Liver (tissue), 9 donors: ENCODE results near the gene GPC3. TPM values are rescaled to one million over a fixed set of nuclear protein-coding genes. Genes with fewer than 3 reads are reported as not detected.

Experiments used
- DNase-seq: peaks from one replicate; pipeline ENCODE4 v3.0.0-alpha.2; 2017; ENCODE audit warnings: low spot score
- H3K27ac ChIP-seq, 2 donors: one replicate each; pipeline ENCODE4 v1.7.0; 2013; ENCODE audit warnings: inconsistent platforms in 2 of 2, low read length in 2 of 2, control low read depth in 1 of 2, low read depth in 1 of 2, mild to moderate bottlenecking in 1 of 2
- H3K27me3 ChIP-seq, 4 donors: one replicate each; pipeline versions ENCODE4 v1.6.1 to v1.7.0; 2013; ENCODE audit warnings: low read length in 3 of 4, inconsistent platforms in 1 of 4, mild to moderate bottlenecking in 1 of 4, moderate library complexity in 1 of 4; ENCODE audit not compliant: control insufficient read depth in 4 of 4, insufficient read depth in 4 of 4
- H3K36me3 ChIP-seq, 4 donors: one replicate each; pipeline versions ENCODE4 v1.6.1 to v1.7.0; 2013; ENCODE audit warnings: low read length in 3 of 4, mild to moderate bottlenecking in 3 of 4, low read depth in 1 of 4, moderate library complexity in 1 of 4; ENCODE audit not compliant: control insufficient read depth in 4 of 4, insufficient read depth in 3 of 4
- H3K4me1 ChIP-seq, 4 donors: one replicate each; pipeline versions ENCODE4 v1.6.1 to v1.7.0; 2013; ENCODE audit warnings: low read length in 3 of 4, mild to moderate bottlenecking in 3 of 4, moderate library complexity in 1 of 4; ENCODE audit not compliant: control insufficient read depth in 4 of 4, insufficient read depth in 4 of 4
- H3K4me3 ChIP-seq, 3 donors: one replicate each; pipeline versions ENCODE4 v1.6.1 to v1.7.0; 2013; ENCODE audit warnings: low read length in 3 of 3, control low read depth in 1 of 3, low read depth in 1 of 3, mild to moderate bottlenecking in 1 of 3
- H3K9ac ChIP-seq, 2 donors: one replicate each; pipeline ENCODE4 v1.7.0; 2013; ENCODE audit warnings: low read length in 2 of 2, mild to moderate bottlenecking in 2 of 2, moderate library complexity in 2 of 2, control low read depth in 1 of 2, low read depth in 1 of 2
- H3K9me3 ChIP-seq, 4 donors: one replicate each; pipeline versions ENCODE4 v1.6.1 to v1.7.0; 2013; ENCODE audit warnings: low read length in 3 of 4; ENCODE audit not compliant: control insufficient read depth in 4 of 4
- ATF3 ChIP-seq: IDR thresholded peaks from 2 replicates; pipeline ENCODE4 v1.6.1; 2016; ENCODE audit warnings: antibody characterized with exemption
- EGR1 ChIP-seq, 2 donors: IDR thresholded peaks; 2 replicates each; pipeline ENCODE4 v1.6.1; 2016 to 2018; ENCODE audit warnings: antibody characterized with exemption in 2 of 2, low read depth in 2 of 2
- FOXA1 ChIP-seq: IDR thresholded peaks from 2 replicates; pipeline ENCODE4 v1.6.1; 2016; ENCODE audit warnings: antibody characterized with exemption
- FOXA2 ChIP-seq: IDR thresholded peaks from 2 replicates; pipeline ENCODE4 v1.6.1; 2016; ENCODE audit warnings: antibody characterized with exemption
- GABPA ChIP-seq, 2 donors: IDR thresholded peaks in 1 of 2; conservative IDR thresholded peaks in 1 of 2; 2 replicates each; pipeline ENCODE4 v1.6.1; 2016; ENCODE audit warnings: antibody characterized with exemption in 2 of 2, mild to moderate bottlenecking in 1 of 2, moderate library complexity in 1 of 2
- HNF4A ChIP-seq, 2 donors: conservative IDR thresholded peaks; 2 replicates each; pipeline ENCODE4 v1.6.1; 2016; ENCODE audit warnings: antibody characterized with exemption in 2 of 2, mild to moderate bottlenecking in 2 of 2
- HNF4G ChIP-seq: IDR thresholded peaks from 2 replicates; pipeline ENCODE4 v1.6.1; 2016; ENCODE audit warnings: antibody characterized with exemption
- JUND ChIP-seq, 2 donors: IDR thresholded peaks; 2 replicates each; pipeline ENCODE4 v1.6.1; 2016; ENCODE audit warnings: antibody characterized with exemption in 2 of 2
- MAX ChIP-seq: IDR thresholded peaks from 2 replicates; pipeline ENCODE4 v1.6.1; 2016; ENCODE audit warnings: antibody characterized with exemption
- NR2F2 ChIP-seq: IDR thresholded peaks from 2 replicates; pipeline ENCODE4 v1.6.1; 2016; ENCODE audit warnings: antibody characterized with exemption
- RAD21 ChIP-seq, 2 donors: IDR thresholded peaks; 2 replicates each; pipeline ENCODE4 v1.6.1; 2016; ENCODE audit warnings: antibody characterized with exemption in 2 of 2, mild to moderate bottlenecking in 2 of 2
- REST ChIP-seq: IDR thresholded peaks from 2 replicates; pipeline ENCODE4 v1.6.1; 2016; ENCODE audit warnings: antibody characterized with exemption, mild to moderate bottlenecking
- RXRA ChIP-seq, 2 donors: IDR thresholded peaks; 2 replicates each; pipeline ENCODE4 v1.6.1; 2017 to 2018; ENCODE audit warnings: antibody characterized with exemption in 2 of 2, mild to moderate bottlenecking in 1 of 2
- TAF1 ChIP-seq: conservative IDR thresholded peaks from 2 replicates; pipeline ENCODE4 v1.6.1; 2016; ENCODE audit warnings: antibody characterized with exemption, mild to moderate bottlenecking
- YY1 ChIP-seq: IDR thresholded peaks from 2 replicates; pipeline ENCODE4 v1.6.1; 2016; ENCODE audit warnings: antibody characterized with exemption, mild to moderate bottlenecking
- ZBTB33 ChIP-seq: IDR thresholded peaks from 2 replicates; pipeline ENCODE4 v1.6.1; 2016; ENCODE audit warnings: antibody characterized with exemption
- WGBS: extraction: QIAGEN DNeasy Blood & Tissue Kit; methylation state at CpG from one replicate; pipeline ENCODE4 v1.1.7; 2013; 5-methylcytosine and 5-hydroxymethylcytosine counted together
- polyA plus RNA-seq, 2 donors: library from polyadenylated mRNA; stranded (reverse) in 1 of 2; unstranded in 1 of 2; fragments of 200-250 nt in 1 of 2; fragments of >200 nt in 1 of 2; fragmentation: Nextera tagmentation in 1 of 2; extraction: Ambion mirVana in 1 of 2; gene quantifications; one replicate each; pipeline versions ENCODE4 v1.2.1 to v1.2.3, GENCODE V29; 2013 to 2015
- total RNA-seq, 2 donors: library from RNA; depleted of rRNA; stranded (reverse); fragments of >200 nt; gene quantifications; one replicate each; pipeline ENCODE4 v1.2.3, GENCODE V29; 2014
- TF ChIP-seq, protein P1 (sequence below): fragments of 150-350 bp; IDR thresholded peaks from 2 replicates; pipeline ENCODE4 v1.5.1; 2017; ENCODE audit warnings: improper control_type of control experiment, low read depth, low read length; ENCODE audit not compliant: missing input control
- donor health status: healthy.
- donor health status: healthy.
- donor health status: healthy.
- donor health status: healthy.
- donor health status: healthy.

The GPC3 gene
- total and polyA plus RNA-seq, 4 donors, result 0.40 to 1,133 (median 1.5) TPM

DNA sequence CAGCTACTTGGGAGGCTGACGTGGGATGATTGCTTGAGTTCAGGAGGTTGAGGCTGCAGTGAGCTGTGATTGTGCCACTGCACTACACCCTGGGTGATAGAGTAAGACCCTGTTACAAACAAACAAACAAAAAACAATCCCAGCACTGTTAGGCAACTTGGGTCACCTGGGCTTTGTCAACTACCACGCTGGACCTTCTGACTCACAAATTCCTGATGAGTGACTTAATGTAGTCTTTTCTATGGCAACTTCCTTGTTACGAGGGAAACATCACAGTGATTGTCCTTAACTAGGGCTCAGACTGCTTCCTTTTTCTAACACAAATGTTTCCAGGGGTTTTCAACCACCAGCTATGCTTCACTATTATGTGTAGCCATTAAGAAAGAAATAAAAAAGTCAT, 441.3 kb downstream of the GPC3 start:
- WGBS, result 45% methylated on average over 3 of the region's 3 CpGs
- Histone ChIP-seq H3K4me1 (no peaks in the 10 kb centered on the region), H3K9ac (no peak overlapping the region), H3K9me3 (no peaks in the 10 kb centered on the region), H3K27me3 (no peaks in the 10 kb centered on the region), H3K27ac (no peak overlapping the region), H3K36me3 (no peaks in the 10 kb centered on the region), H3K4me3 (no peak overlapping the region)
- DNase-seq, result no peak
- TF ChIP-seq RAD21 (IDR thresholded peaks at IDR 0.05) (no peak), MAX (no peak)

DNA sequence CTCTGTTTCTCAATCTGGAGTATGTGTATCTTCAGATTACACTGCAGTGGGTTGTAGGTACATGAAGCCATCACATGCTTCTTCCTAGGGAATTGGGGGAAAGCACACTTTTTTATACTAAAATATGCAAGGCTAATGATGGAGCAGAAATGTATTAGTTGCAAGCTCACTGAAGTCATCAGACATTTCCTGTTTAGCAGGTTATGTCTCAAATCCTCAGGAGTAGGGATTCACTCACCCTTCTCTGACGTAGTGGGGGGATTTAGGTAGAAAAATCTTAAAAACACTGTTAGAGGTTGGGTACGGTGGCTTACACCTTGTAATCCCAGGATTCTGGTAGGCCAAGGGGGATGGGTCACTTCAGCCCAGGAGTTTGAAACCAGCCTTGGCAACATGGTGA, 441.7 kb downstream of the GPC3 start:
- DNase-seq, result no peak
- H3K9ac ChIP-seq, result no peak overlapping the region
- H3K27me3 ChIP-seq, result no peaks in the 10 kb centered on the region
- H3K4me3 ChIP-seq, result no peak overlapping the region
- no peaks in the 10 kb centered on the region for H3K4me1 ChIP-seq
- H3K27ac ChIP-seq, result no peak overlapping the region
- no peaks in the 10 kb centered on the region for H3K36me3 ChIP-seq
- no peaks in the 10 kb centered on the region for H3K9me3 ChIP-seq
- 94% methylated on average over 2 of the region's 2 CpGs for WGBS
- TF ChIP-seq ATF3 (no peak), ZBTB33 (no peak), JUND (IDR thresholded peaks at IDR 0.05) (no peak), NR2F2 (no peak), HNF4A (conservative IDR thresholded peaks at IDR 0.05) (no peak), FOXA2 (no peak), RXRA (IDR thresholded peaks at IDR 0.05) (no peak)

- Histone ChIP-seq H3K9ac (no peak overlapping the region), H3K4me3 (no peak overlapping the region), H3K27me3 (no peaks in the 10 kb centered on the region), H3K4me1 (no peaks in the 10 kb centered on the region), H3K27ac (no peak overlapping the region), H3K36me3 (no peaks in the 10 kb centered on the region), H3K9me3 (no peaks in the 10 kb centered on the region)
- no peak for DNase-seq
- TF ChIP-seq EGR1 (IDR thresholded peaks at IDR 0.05; ENCODE audit: low read depth in 2 of 2) (no peak), FOXA1 (no peak), GABPA (IDR thresholded peaks at IDR 0.05 in 1 of 2, conservative IDR thresholded peaks at IDR 0.05 in 1 of 2) (no peak), TAF1 (no peak), RXRA (IDR thresholded peaks at IDR 0.05) (no peak), HNF4A (conservative IDR thresholded peaks at IDR 0.05) (no peak), MAX (no peak), YY1 (no peak), FOXA2 (no peak), REST (no peak), ATF3 (no peak), HNF4G (no peak)
- TF ChIP-seq, protein P1, sequence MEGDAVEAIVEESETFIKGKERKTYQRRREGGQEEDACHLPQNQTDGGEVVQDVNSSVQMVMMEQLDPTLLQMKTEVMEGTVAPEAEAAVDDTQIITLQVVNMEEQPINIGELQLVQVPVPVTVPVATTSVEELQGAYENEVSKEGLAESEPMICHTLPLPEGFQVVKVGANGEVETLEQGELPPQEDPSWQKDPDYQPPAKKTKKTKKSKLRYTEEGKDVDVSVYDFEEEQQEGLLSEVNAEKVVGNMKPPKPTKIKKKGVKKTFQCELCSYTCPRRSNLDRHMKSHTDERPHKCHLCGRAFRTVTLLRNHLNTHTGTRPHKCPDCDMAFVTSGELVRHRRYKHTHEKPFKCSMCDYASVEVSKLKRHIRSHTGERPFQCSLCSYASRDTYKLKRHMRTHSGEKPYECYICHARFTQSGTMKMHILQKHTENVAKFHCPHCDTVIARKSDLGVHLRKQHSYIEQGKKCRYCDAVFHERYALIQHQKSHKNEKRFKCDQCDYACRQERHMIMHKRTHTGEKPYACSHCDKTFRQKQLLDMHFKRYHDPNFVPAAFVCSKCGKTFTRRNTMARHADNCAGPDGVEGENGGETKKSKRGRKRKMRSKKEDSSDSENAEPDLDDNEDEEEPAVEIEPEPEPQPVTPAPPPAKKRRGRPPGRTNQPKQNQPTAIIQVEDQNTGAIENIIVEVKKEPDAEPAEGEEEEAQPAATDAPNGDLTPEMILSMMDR, result no peak
- WGBS, result 80% methylated on average over 3 of the region's 3 CpGs
These were observed 442.9 kb downstream of the GPC3 start for GRCh38 chrX:133542476-133542875.
